Activated naive CD4-positive, alpha-beta T cell treated with anti-CD3 and anti-CD28 coated beads, Interleukin-2, amount 10 ng/mL, durations not matched to agents 7 days and 5 days (primary cell): ENCODE measurements around the gene SLC19A1.

ENCODE experiments used
- CTCF ChIA-PET: fragments of 350-600 bp; sonication (Branson Sonifier 250); formaldehyde crosslinking; loops from one replicate; lab custom pipeline; 2021; ENCODE audit warnings: antibody characterized with exemption; lab: Charles Lee
- DNase-seq: peaks from one replicate; pipeline ENCODE4 v3.0.0-alpha.2; 2020
- H3K27ac Mint-ChIP-seq: one replicate; pipeline ENCODE4 v1.8.0; 2021; ENCODE audit warnings: mild to moderate bottlenecking, moderate library complexity, mixed read lengths
- H3K27me3 Mint-ChIP-seq: one replicate; pipeline ENCODE4 v1.8.0; 2021; ENCODE audit warnings: mild to moderate bottlenecking, mixed read lengths
- H3K36me3 Mint-ChIP-seq: one replicate; pipeline ENCODE4 v1.8.0; 2021; ENCODE audit warnings: mixed read lengths
- H3K4me1 Mint-ChIP-seq: one replicate; pipeline ENCODE4 v1.8.0; 2021; ENCODE audit warnings: mixed read lengths
- H3K4me3 Mint-ChIP-seq: one replicate; pipeline ENCODE4 v1.8.0; 2021; ENCODE audit warnings: mild to moderate bottlenecking, moderate library complexity, mixed read lengths
- H3K9me3 Mint-ChIP-seq: one replicate; pipeline ENCODE4 v1.8.0; 2021; ENCODE audit warnings: mixed read lengths

SLC19A1 gene

GRCh38 chr21:45482899-45483821 lies 59.1 kb downstream of the SLC19A1 start:
- peak; percentile 69 for DNase-seq
- Mint-ChIP-seq H3K4me3 (peak overlapping the region; percentile 50), H3K27ac (peak overlapping the region; percentile 91), H3K9me3 (peaks cover 7% of the 10 kb centered on the region), H3K36me3 (peaks cover 1% of the 10 kb centered on the region), H3K4me1 (peaks cover 38% of the 10 kb centered on the region), H3K27me3 (no peaks in the 10 kb centered on the region)
- CTCF ChIA-PET: interaction anchor here (1.3 kb wide), 1 partner anchor 115 kb away, joined by 3 read pairs; no protein-coding TSS in a partner anchor

- peaks cover 43% of the 10 kb centered on the region for H3K4me1 Mint-ChIP-seq
- H3K27ac Mint-ChIP-seq: peak overlapping the region; percentile 91
- H3K36me3 Mint-ChIP-seq: peaks cover 1% of the 10 kb centered on the region
- CTCF ChIA-PET: interaction anchor here (1.3 kb wide), 1 partner anchor 115 kb away, joined by 3 read pairs; no protein-coding TSS in a partner anchor
- H3K27me3 Mint-ChIP-seq: no peaks in the 10 kb centered on the region
- no peak for DNase-seq
- H3K4me3 Mint-ChIP-seq: peak overlapping the region; percentile 50
- peaks cover 7% of the 10 kb centered on the region for H3K9me3 Mint-ChIP-seq
These were observed 60.0 kb downstream of the SLC19A1 start for GRCh38 chr21:45481977-45482898.

DNA sequence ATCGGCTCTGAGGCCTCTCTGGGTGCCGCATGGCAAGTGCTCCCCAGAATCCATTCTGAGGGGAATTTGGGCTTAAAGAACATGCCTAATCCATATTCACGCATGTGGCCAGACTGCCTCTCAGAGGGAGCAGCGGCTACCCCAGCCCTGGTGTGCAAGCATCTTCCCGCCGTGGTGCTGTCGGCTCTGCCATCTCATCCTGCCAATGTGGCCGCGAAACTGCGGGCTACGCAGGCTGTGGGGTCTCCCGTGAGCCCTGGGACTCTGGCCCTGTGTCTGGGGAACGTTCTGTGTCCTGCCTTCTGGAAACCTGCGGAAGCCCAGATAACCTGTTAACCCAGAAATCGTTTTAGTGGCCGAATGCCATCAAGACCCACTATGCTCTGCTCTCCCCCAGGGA lies 60.7 kb downstream of the SLC19A1 start:
- H3K36me3 Mint-ChIP-seq: peaks cover 1% of the 10 kb centered on the region
- peaks cover 7% of the 10 kb centered on the region for H3K9me3 Mint-ChIP-seq
- H3K4me3 Mint-ChIP-seq: no peak overlapping the region
- H3K4me1 Mint-ChIP-seq: peaks cover 49% of the 10 kb centered on the region
- no peaks in the 10 kb centered on the region for H3K27me3 Mint-ChIP-seq
- no peak overlapping the region for H3K27ac Mint-ChIP-seq
- DNase-seq: no peak
- CTCF ChIA-PET: no interaction called here

- Mint-ChIP-seq H3K36me3 (peaks cover 1% of the 10 kb centered on the region), H3K27me3 (no peaks in the 10 kb centered on the region), H3K4me1 (peaks cover 52% of the 10 kb centered on the region), H3K27ac (no peak overlapping the region), H3K4me3 (no peak overlapping the region), H3K9me3 (peaks cover 7% of the 10 kb centered on the region)
- no peak for DNase-seq
- CTCF ChIA-PET: no interaction called here
These were observed 61.3 kb downstream of the SLC19A1 start for GRCh38 chr21:45480701-45481500.

DNA sequence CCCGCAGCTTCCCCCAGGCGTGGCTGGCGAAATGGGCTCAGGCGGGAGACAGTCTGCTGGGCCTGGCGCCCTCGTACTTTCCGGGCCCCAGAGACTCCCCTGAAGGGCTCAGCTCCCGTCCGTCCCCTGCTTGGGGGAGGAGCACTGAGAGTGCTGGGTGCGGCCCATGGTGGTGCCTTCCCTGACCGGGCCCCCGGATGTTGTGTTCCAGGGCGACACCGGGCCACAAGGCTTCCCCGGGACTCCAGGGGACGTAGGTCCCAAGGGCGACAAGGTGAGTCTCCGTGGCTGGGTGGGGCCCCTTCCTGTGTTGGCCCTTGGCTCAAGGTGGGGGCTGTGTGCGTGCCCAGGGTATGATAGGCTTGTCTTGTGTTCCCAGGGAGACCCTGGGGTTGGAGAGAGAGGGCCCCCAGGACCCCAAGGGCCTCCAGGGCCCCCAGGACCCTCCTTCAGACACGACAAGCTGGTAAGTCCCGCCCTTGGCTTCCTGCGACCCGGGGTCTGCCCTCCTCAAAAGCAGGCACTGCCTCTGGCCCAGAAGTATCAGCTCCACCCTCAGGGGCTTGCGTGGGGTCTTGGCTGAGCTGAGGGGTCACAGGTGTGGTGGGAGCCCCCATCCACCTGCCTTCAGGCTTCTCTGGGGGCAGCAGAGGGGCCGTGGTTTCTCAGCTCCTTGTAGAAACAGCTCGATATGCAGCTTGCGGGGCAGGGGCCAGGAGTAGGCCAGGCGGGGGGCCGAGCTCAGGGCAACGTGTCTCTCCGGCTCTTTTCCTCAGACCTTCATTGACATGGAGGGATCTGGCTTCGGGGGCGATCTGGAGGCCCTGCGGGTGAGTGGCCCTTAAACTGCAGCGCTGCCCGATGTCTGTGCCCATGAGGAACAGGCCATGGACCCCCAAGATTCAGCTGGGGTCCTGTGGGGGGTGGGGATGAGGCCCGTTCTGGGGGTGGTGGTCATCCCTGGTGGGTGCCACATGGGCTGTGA lies 62.3 kb downstream of the SLC19A1 start:
- peak; percentile 44 for DNase-seq
- Mint-ChIP-seq H3K27ac (peak overlapping the region; percentile 88), H3K36me3 (peaks cover 1% of the 10 kb centered on the region), H3K4me3 (peak overlapping the region; percentile 59), H3K9me3 (peaks cover 7% of the 10 kb centered on the region), H3K4me1 (peaks cover 52% of the 10 kb centered on the region), H3K27me3 (no peaks in the 10 kb centered on the region)
- CTCF ChIA-PET: no interaction called here

DNA sequence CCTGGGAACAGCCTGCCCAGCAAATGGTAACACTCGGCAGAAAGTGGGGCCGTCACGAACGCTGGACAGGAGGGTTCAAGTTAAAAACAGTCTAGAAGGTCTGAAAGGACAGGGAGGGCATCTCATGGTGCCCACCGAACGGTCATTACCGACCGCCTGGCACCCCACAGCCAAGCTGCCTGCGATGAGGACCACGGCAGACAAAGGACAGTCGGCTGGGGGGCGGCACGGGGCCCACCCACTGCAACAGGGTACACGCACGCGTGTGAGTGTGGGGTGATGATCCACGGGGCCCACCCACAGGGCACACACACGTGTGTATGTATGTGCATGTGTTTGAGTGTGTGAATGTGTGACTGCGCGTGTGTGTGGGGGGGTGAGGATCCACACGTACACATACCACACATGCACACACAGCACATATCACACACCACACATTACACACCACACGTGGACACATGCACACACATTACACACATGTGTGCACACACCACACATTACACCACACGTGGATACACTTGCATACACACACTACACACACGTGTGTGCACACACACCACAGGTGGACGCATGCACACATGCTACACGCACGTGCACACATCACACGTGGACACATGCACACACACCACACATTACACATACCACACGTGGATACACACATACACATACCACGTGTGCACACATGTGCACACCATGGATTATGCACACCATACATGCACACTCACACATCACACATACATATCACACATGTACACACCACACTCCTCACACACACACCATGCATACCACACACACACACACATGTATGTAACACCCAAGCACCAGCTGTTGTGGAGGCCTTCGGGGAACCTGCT lies 63.2 kb downstream of the SLC19A1 start:
- Mint-ChIP-seq H3K4me1 (peaks cover 47% of the 10 kb centered on the region), H3K27ac (peak overlapping the region; percentile 88), H3K9me3 (peaks cover 5% of the 10 kb centered on the region), H3K27me3 (no peaks in the 10 kb centered on the region), H3K36me3 (peaks cover 1% of the 10 kb centered on the region), H3K4me3 (peak overlapping the region; percentile 59)
- DNase-seq: no peak
- CTCF ChIA-PET: interaction anchor here (0.6 to 2.2 kb wide), 5 partner anchors 17 to 117 kb away, joined by 3 to 10 read pairs (median 4); no protein-coding TSS in a partner anchor

DNA sequence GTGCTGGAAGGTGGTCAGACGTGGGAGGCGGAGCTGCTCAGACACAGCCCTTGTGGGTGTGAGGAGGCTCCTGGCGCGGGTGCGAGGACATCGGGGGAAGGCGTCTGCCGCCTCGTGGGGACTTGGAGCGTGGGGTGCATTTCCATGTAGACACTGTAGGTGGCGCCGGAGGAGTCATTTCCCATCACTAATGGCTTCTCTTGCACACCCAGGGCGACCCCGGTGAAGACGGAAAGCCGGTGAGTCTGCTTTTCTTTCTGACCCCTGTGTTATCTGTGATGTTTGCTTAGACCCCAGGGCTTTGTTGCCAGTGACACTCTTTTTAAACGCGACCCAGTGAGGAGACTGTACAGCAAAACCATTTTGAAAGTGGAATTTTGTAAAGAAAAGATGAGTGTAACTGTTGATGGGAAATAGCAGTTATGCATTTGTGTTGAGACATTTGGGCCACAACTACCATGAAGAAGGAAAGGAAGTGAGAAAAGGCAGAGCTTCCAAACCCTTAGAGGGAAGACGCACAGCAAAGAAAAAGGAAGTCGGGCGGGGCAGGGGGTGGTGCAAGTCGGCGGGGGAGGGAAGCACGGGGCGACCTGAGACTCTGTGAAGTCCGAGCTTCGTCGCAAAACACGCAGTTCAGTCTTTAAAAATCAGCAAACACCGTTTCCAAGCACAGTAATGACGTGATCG lies 64.0 kb downstream of the SLC19A1 start:
- H3K9me3 Mint-ChIP-seq: peaks cover 5% of the 10 kb centered on the region
- no peaks in the 10 kb centered on the region for H3K27me3 Mint-ChIP-seq
- H3K27ac Mint-ChIP-seq: peak overlapping the region; percentile 88
- peaks cover 41% of the 10 kb centered on the region for H3K4me1 Mint-ChIP-seq
- CTCF ChIA-PET: interaction anchor here (0.6 to 2.2 kb wide), 5 partner anchors 16 to 118 kb away, joined by 3 to 10 read pairs (median 4); no protein-coding TSS in a partner anchor
- H3K4me3 Mint-ChIP-seq: peak overlapping the region; percentile 59
- H3K36me3 Mint-ChIP-seq: no peaks in the 10 kb centered on the region
- peak; percentile 86 for DNase-seq

GRCh38 chr21:45477176-45478114 lies 64.8 kb downstream of the SLC19A1 start:
- Mint-ChIP-seq H3K36me3 (no peaks in the 10 kb centered on the region), H3K27me3 (no peaks in the 10 kb centered on the region), H3K4me3 (peak overlapping the region; percentile 59), H3K27ac (peak overlapping the region; percentile 88), H3K4me1 (peaks cover 34% of the 10 kb centered on the region), H3K9me3 (peaks cover 5% of the 10 kb centered on the region)
- CTCF ChIA-PET: interaction anchor here (1.0 to 2.2 kb wide), 3 partner anchors 79 to 119 kb away, joined by 3 to 10 read pairs (median 4); no protein-coding TSS in a partner anchor
- no peak for DNase-seq

DNA sequence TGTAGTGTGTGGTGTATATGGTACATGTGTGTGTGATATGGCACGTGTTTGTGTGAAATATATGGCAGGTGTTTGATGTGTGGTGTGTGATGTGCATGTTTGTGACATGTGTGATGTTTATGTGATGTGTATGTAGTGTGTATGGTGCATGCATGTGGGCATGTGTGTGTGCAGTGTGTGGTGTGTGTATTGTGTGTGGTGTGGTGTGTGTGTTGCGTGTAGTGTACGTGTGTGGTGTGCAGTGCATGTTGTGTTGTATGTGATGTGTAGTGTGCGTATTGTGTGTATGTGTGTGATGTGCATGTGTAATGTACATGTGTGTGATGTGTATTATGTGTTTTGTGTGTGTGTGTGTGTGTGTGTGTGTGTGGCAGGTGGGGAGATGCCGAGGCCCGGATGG lies 65.7 kb downstream of the SLC19A1 start:
- Mint-ChIP-seq H3K27me3 (no peaks in the 10 kb centered on the region), H3K36me3 (no peaks in the 10 kb centered on the region), H3K27ac (peak overlapping the region; percentile 42), H3K4me1 (peaks cover 32% of the 10 kb centered on the region), H3K9me3 (peaks cover 5% of the 10 kb centered on the region), H3K4me3 (no peak overlapping the region)
- CTCF ChIA-PET: no interaction called here
- DNase-seq: no peak

DNA sequence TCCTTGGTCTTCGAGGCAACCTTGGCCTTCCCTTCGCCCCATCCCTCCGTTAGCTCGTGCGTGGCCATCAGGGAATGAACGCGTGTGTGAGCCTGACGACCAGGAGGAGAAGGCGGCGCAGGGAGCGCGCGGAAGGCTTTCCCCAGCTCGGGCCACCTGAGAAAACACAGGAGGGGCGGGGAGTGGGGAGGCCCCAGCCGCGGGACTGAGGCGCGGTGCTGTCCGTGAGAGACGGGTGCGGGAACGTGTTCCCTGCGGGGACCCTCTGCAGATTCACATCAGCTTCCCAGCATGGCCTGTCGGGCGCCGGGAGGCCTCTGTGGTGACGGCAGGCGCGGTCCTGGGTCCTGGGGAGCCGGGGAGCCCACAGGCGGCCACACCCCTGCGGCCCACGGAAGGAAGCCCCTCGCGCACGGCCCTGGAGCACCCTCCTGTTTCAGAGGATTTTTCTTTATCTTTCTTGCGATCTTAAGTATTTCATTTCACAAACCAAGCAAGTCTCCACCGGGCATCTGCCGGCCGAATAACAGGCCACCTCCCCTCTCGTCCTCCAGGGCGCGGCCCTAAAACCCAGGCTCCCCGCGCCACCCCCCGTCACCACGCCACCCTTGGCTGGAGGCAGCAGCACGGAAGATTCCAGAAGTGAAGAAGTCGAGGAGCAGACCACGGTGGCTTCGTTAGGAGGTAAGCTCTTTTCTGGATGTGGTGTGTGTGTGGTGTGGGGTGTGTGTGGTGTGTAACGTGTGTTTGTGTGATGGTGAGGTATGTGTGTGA lies 66.3 kb downstream of the SLC19A1 start:
- Mint-ChIP-seq H3K4me3 (no peak overlapping the region), H3K27ac (peak overlapping the region; percentile 42), H3K9me3 (peaks cover 5% of the 10 kb centered on the region), H3K27me3 (no peaks in the 10 kb centered on the region), H3K4me1 (peaks cover 38% of the 10 kb centered on the region), H3K36me3 (no peaks in the 10 kb centered on the region)
- no peak for DNase-seq
- CTCF ChIA-PET: no interaction called here
